GM18951 (cell line): ENCODE data around the gene MPC1.

Experiments used
- POLR2A ChIP-seq: IDR thresholded peaks from 4 replicates; pipeline ENCODE4 v1.6.1; 2011; ENCODE audit warnings: mild to moderate bottlenecking; ENCODE audit not compliant: insufficient read length, insufficient read depth; ENCODE audit errors: extremely low read depth
- in situ Hi-C: fragments of 300-500 bp; cut with MboI; formaldehyde crosslinking; loops from one replicate; pipeline ENCODE4 v1.12.0; 2022; ENCODE audit warnings: low sequenced_read_pairs, mixed read lengths, inconsistent platforms; ENCODE audit not compliant: unreplicated experiment

MPC1 gene

DNA sequence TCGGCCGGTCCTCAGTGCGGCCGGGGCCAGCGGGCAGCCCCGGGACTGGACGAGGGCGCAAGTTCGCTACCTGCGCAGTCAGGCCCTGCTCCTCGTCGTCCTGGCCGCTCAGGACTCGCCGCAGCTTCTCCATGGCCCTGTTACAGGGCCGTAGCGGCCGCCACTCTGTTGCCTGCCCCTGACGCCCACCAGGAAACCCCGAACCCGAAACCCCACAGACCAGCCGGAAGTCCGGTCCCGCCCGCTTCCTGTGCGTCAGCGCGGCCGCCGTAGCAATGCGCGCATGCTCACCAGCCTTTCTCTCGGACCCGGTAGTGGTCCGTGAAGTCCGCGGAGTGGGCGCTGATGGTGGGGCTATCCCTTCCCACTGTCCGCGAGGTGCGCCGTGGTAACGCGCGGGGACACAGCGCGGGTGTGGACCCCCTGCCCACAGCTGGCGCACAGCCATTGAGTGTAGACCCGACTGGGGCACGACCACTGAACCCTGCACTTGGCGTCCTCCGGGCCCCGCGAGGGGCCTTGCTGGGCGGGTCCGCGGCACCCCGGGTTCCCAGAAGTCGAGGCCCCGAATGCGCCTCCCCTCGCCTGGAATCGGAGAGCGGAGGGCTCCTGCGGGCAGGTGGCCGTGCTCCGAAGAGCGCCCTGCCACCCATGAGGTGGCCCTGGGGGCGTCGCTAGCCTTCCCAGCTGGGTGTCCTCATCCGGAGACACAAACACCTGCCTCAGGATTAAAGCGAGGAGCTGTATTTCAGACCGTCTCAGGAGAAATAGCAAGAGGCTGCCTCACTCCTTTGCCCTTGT is 40.2 kb downstream of the MPC1 start, which contains the start of gene SFT2D1:
SFT2D1 (minus strand) TSS at position 197 of the 801 bp plus-strand sequence; CDS start at position 133, 64 bp downstream.
- TF ChIP-seq POLR2A = peak; percentile 97
- in situ Hi-C loops = no loop called here

GRCh38 chr6:166341977-166342348 is 40.8 kb downstream of the MPC1 start:
- in situ Hi-C loops = no loop called here
- TF ChIP-seq POLR2A = no peak

DNA sequence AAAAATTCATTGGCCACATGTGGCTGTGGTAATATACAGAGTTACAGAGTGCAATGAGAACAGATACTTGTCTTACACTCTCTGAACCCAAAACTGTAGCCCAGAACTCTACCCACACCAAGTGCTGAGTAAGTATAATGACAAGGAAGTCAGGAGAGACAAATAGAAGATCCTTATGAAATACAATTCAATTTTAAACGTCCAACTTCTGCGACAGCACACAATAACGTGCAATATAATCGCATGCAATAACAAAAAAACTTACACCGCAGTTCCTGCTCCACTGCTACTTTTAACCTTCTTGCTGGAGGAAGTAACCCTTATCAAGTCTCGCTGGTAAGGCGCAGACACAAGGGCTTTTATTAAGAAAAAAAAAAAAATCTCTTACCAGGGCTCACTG is 41.3 kb downstream of the MPC1 start:
- in situ Hi-C loops = no loop called here
- no peak for TF ChIP-seq POLR2A

- no peak for TF ChIP-seq POLR2A
- in situ Hi-C loops = no loop called here
Observed at GRCh38 chr6:166338854-166339253, 43.9 kb downstream of the MPC1 start.

- in situ Hi-C loops = no loop called here
- no peak for TF ChIP-seq POLR2A
Observed at GRCh38 chr6:166336847-166337246, 45.9 kb downstream of the MPC1 start.

DNA sequence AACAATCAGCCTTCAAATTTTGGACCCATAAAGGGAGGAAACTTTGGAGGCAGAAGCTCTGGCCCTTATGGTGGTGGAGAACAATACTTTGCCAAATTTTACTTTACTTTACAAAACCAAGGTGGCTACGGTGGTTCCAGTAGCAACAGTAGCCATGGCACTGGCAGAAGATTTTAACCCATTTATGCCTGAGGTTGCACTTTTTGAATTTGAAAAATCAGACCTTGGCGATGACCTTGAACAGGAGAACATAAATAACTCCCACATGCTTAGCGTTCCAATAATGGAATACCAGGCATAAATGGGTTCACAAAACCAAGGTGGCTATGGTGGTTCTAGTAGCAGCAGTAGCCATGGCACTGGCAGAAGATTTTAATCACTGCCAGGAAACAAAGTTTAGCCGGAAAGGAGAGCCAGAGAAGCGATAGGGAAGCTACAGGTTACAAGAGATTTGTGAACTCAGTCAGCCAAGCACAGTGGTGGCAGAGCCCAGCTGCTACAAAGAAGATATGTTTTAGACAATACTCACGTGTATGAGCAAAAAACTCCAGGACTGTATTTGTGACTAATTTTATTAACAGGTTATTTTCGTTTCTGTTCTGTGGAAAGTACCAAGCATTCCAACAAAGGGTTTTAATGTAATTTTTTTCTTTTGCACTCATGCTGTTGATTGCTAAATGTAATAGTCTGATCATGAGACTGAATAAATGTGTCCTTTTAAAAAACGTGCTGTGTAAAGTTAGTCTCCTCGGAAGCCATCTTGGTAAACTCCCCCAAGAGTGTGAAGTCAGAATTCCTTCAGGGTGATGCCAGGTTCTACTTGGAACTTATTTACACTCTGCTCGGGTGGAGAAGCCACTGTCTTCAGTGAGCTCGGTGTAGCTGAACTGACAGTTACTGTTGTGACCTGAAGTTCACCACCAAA is 47.1 kb downstream of the MPC1 start:
- in situ Hi-C loops = no loop called here

DNA sequence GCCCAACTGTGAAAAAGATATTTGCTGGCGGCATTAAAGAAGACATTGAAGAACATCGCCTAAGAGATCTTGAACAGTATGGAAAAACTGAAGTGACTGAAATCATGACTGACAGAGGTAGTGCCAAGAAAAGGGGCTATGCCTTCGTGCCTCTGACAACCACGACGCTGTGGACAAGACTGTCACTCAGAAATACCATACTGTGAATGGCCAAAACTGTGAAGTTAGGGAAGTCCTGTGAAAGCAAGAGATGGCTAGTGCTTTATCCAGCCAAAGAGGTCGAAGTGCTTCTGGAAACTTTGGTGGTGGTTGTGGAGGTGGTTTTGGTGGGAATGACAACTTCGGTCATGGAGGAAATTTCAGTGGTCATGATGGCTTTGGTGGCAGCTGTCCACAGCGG is 47.9 kb downstream of the MPC1 start:
- in situ Hi-C loops = no loop called here
- no peak for TF ChIP-seq POLR2A

More for the DNA sequence above, 47.1 kb downstream of the MPC1 start:
- no peak for TF ChIP-seq POLR2A

- TF ChIP-seq POLR2A = peak; percentile 37
- in situ Hi-C loops = no loop called here
Observed at GRCh38 chr6:166333172-166333995, 49.4 kb downstream of the MPC1 start.

GRCh38 chr6:166331503-166332415 is 51.0 kb downstream of the MPC1 start:
- in situ Hi-C loops = no loop called here
- TF ChIP-seq POLR2A = no peak

DNA sequence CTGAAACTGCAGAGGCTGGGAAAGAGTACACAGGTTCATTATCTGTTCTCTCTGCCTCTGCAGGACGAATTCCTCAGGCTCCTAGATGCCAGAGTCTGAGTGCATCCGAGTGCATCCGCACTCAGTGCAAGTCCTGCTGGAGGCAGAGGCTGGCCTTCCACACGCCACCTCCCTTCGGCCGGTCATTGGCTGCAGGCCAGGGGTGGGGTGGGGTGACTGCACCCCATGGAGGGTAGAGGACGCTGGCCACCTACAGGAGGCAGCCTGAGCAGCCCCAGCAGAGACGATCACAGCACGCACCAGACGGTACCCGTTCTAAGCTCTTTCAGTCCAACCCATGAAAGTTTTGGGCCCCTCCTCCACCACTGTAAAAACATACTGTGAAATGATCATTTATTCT is 52.1 kb downstream of the MPC1 start:
- in situ Hi-C loops = no loop called here
- TF ChIP-seq POLR2A = no peak

DNA sequence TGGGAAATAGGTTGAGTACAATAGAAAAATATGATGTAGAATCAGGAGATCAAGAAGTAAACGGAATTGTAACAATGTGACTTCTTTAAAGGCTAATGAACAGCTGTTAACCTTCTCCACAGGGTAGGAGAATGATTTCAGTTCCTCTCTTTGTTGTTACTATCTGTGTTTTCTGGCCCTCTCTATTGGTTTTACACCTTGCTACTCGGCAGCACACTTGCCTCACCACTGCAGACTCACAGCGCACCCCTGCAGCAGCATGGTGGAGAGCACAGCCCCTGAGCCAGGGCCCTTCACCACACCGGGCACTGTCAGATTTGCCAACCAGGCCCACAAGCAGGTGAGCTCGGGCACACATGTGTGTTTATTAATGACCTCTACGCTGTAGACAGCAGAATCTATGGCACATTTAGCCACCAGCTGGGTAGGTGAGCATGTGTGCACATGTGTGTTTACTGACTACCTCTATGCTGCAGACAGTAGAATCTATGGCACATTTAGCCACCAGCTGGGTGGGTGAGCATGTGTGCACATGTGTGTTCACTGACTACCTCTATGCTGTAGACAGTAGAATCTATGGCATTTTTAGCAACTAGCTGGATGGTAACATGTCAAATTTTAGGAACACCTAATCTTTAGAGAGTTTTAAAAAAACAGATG is 57.2 kb downstream of the MPC1 start:
- no peak for TF ChIP-seq POLR2A
- in situ Hi-C loops = no loop called here
